ENCODE measurements around the gene INPP5A.

INPP5A gene

GRCh38 chr10:132687893-132688579, 150.4 kb downstream of the INPP5A start:
- H3K36me3 ChIP-seq (ENCODE audit: control insufficient read depth in 2 of 2, insufficient read depth in 2 of 2, low read length in 2 of 2) = peaks cover 3 to 10% of the 10 kb centered on the region in 2 donors
- H3K4me1 ChIP-seq (ENCODE audit: control insufficient read depth in 2 of 2, insufficient read depth in 2 of 2, low read length in 2 of 2) = peaks cover 14 to 18% of the 10 kb centered on the region in 2 donors
- no peak overlapping the region for H3K9ac ChIP-seq (ENCODE audit: low read depth in 1 of 2, low read length in 2 of 2)
- no peak overlapping the region for H3K4me3 ChIP-seq (ENCODE audit: low read length in 2 of 2)
- H3K27me3 ChIP-seq (ENCODE audit: control insufficient read depth in 2 of 2, insufficient read depth in 2 of 2, low read length in 2 of 2) = no peaks in the 10 kb centered on the region
- H3K9me3 ChIP-seq (ENCODE audit: control insufficient read depth in 2 of 2, low read length in 2 of 2) = no peaks in the 10 kb centered on the region
- no peak overlapping the region for H3K27ac ChIP-seq (ENCODE audit: low read depth in 2 of 2, low read length in 2 of 2)

GRCh38 chr10:132688580-132689420, 151.2 kb downstream of the INPP5A start:
- Histone ChIP-seq H3K9ac (ENCODE audit: low read depth in 1 of 2, low read length in 2 of 2) (no peak overlapping the region), H3K9me3 (ENCODE audit: control insufficient read depth in 2 of 2, low read length in 2 of 2) (no peaks in the 10 kb centered on the region), H3K27ac (ENCODE audit: low read depth in 2 of 2, low read length in 2 of 2) (no peak overlapping the region), H3K4me1 (ENCODE audit: control insufficient read depth in 2 of 2, insufficient read depth in 2 of 2, low read length in 2 of 2) (peaks cover 14 to 18% of the 10 kb centered on the region in 2 donors), H3K4me3 (ENCODE audit: low read length in 2 of 2) (no peak overlapping the region), H3K27me3 (ENCODE audit: control insufficient read depth in 2 of 2, insufficient read depth in 2 of 2, low read length in 2 of 2) (no peaks in the 10 kb centered on the region), H3K36me3 (ENCODE audit: control insufficient read depth in 2 of 2, insufficient read depth in 2 of 2, low read length in 2 of 2) (peaks cover 3 to 10% of the 10 kb centered on the region in 2 donors)

- H3K4me3 ChIP-seq (ENCODE audit: low read length in 2 of 2) = no peak overlapping the region
- no peak overlapping the region for H3K9ac ChIP-seq (ENCODE audit: low read depth in 1 of 2, low read length in 2 of 2)
- peaks cover 3 to 10% of the 10 kb centered on the region in 2 donors for H3K36me3 ChIP-seq (ENCODE audit: control insufficient read depth in 2 of 2, insufficient read depth in 2 of 2, low read length in 2 of 2)
- H3K4me1 ChIP-seq (ENCODE audit: control insufficient read depth in 2 of 2, insufficient read depth in 2 of 2, low read length in 2 of 2) = peaks cover 6 to 10% of the 10 kb centered on the region in 2 donors
- no peaks in the 10 kb centered on the region for H3K9me3 ChIP-seq (ENCODE audit: control insufficient read depth in 2 of 2, low read length in 2 of 2)
- no peaks in the 10 kb centered on the region for H3K27me3 ChIP-seq (ENCODE audit: control insufficient read depth in 2 of 2, insufficient read depth in 2 of 2, low read length in 2 of 2)
- H3K27ac ChIP-seq (ENCODE audit: low read depth in 2 of 2, low read length in 2 of 2) = no peak overlapping the region
Observed at GRCh38 chr10:132689721-132690360, 152.3 kb downstream of the INPP5A start.

GRCh38 chr10:132690401-132690800, 152.8 kb downstream of the INPP5A start:
- Histone ChIP-seq H3K9ac (ENCODE audit: low read depth in 1 of 2, low read length in 2 of 2) (no peak overlapping the region), H3K27me3 (ENCODE audit: control insufficient read depth in 2 of 2, insufficient read depth in 2 of 2, low read length in 2 of 2) (no peaks in the 10 kb centered on the region), H3K9me3 (ENCODE audit: control insufficient read depth in 2 of 2, low read length in 2 of 2) (no peaks in the 10 kb centered on the region), H3K4me3 (ENCODE audit: low read length in 2 of 2) (no peak overlapping the region), H3K4me1 (ENCODE audit: control insufficient read depth in 2 of 2, insufficient read depth in 2 of 2, low read length in 2 of 2) (peaks cover 1 to 5% of the 10 kb centered on the region in 2 donors), H3K36me3 (ENCODE audit: control insufficient read depth in 2 of 2, insufficient read depth in 2 of 2, low read length in 2 of 2) (peaks cover 3 to 10% of the 10 kb centered on the region in 2 donors), H3K27ac (ENCODE audit: low read depth in 2 of 2, low read length in 2 of 2) (no peak overlapping the region)

GRCh38 chr10:132690821-132691610, 153.4 kb downstream of the INPP5A start:
- Histone ChIP-seq H3K4me3 (ENCODE audit: low read length in 2 of 2) (no peak overlapping the region), H3K9me3 (ENCODE audit: control insufficient read depth in 2 of 2, low read length in 2 of 2) (no peaks in the 10 kb centered on the region), H3K4me1 (ENCODE audit: control insufficient read depth in 2 of 2, insufficient read depth in 2 of 2, low read length in 2 of 2) (no peaks in the 10 kb centered on the region), H3K27me3 (ENCODE audit: control insufficient read depth in 2 of 2, insufficient read depth in 2 of 2, low read length in 2 of 2) (no peaks in the 10 kb centered on the region), H3K27ac (ENCODE audit: low read depth in 2 of 2, low read length in 2 of 2) (no peak overlapping the region), H3K36me3 (ENCODE audit: control insufficient read depth in 2 of 2, insufficient read depth in 2 of 2, low read length in 2 of 2) (peaks cover 3 to 10% of the 10 kb centered on the region in 2 donors), H3K9ac (ENCODE audit: low read depth in 1 of 2, low read length in 2 of 2) (no peak overlapping the region)

- Histone ChIP-seq H3K9ac (ENCODE audit: low read depth in 1 of 2, low read length in 2 of 2) (no peak overlapping the region), H3K4me1 (ENCODE audit: control insufficient read depth in 2 of 2, insufficient read depth in 2 of 2, low read length in 2 of 2) (no peaks in the 10 kb centered on the region), H3K27me3 (ENCODE audit: control insufficient read depth in 2 of 2, insufficient read depth in 2 of 2, low read length in 2 of 2) (no peaks in the 10 kb centered on the region), H3K27ac (ENCODE audit: low read depth in 2 of 2, low read length in 2 of 2) (no peak overlapping the region), H3K36me3 (ENCODE audit: control insufficient read depth in 2 of 2, insufficient read depth in 2 of 2, low read length in 2 of 2) (peaks cover 3 to 10% of the 10 kb centered on the region in 2 donors), H3K9me3 (ENCODE audit: control insufficient read depth in 2 of 2, low read length in 2 of 2) (no peaks in the 10 kb centered on the region), H3K4me3 (ENCODE audit: low read length in 2 of 2) (no peak overlapping the region)
Observed at GRCh38 chr10:132691711-132692153, 154.1 kb downstream of the INPP5A start.

- no peak overlapping the region for H3K4me3 ChIP-seq (ENCODE audit: low read length in 2 of 2)
- peaks cover 3 to 10% of the 10 kb centered on the region in 2 donors for H3K36me3 ChIP-seq (ENCODE audit: control insufficient read depth in 2 of 2, insufficient read depth in 2 of 2, low read length in 2 of 2)
- no peaks in the 10 kb centered on the region for H3K4me1 ChIP-seq (ENCODE audit: control insufficient read depth in 2 of 2, insufficient read depth in 2 of 2, low read length in 2 of 2)
- no peaks in the 10 kb centered on the region for H3K27me3 ChIP-seq (ENCODE audit: control insufficient read depth in 2 of 2, insufficient read depth in 2 of 2, low read length in 2 of 2)
- no peaks in the 10 kb centered on the region for H3K9me3 ChIP-seq (ENCODE audit: control insufficient read depth in 2 of 2, low read length in 2 of 2)
- no peak overlapping the region for H3K9ac ChIP-seq (ENCODE audit: low read depth in 1 of 2, low read length in 2 of 2)
- no peak overlapping the region for H3K27ac ChIP-seq (ENCODE audit: low read depth in 2 of 2, low read length in 2 of 2)
Observed at GRCh38 chr10:132692311-132692710, 154.7 kb downstream of the INPP5A start.

- Histone ChIP-seq H3K27ac (ENCODE audit: low read depth in 2 of 2, low read length in 2 of 2) (no peak overlapping the region), H3K4me3 (ENCODE audit: low read length in 2 of 2) (no peak overlapping the region), H3K9ac (ENCODE audit: low read depth in 1 of 2, low read length in 2 of 2) (no peak overlapping the region), H3K9me3 (ENCODE audit: control insufficient read depth in 2 of 2, low read length in 2 of 2) (no peaks in the 10 kb centered on the region), H3K4me1 (ENCODE audit: control insufficient read depth in 2 of 2, insufficient read depth in 2 of 2, low read length in 2 of 2) (no peaks in the 10 kb centered on the region), H3K27me3 (ENCODE audit: control insufficient read depth in 2 of 2, insufficient read depth in 2 of 2, low read length in 2 of 2) (no peaks in the 10 kb centered on the region), H3K36me3 (ENCODE audit: control insufficient read depth in 2 of 2, insufficient read depth in 2 of 2, low read length in 2 of 2) (peaks cover 12 to 17% of the 10 kb centered on the region in 2 donors)
Observed at GRCh38 chr10:132693676-132694075, 156.1 kb downstream of the INPP5A start.

- H3K27ac ChIP-seq (ENCODE audit: low read depth in 2 of 2, low read length in 2 of 2) = no peak overlapping the region
- no peak overlapping the region for H3K4me3 ChIP-seq (ENCODE audit: low read length in 2 of 2)
- no peaks in the 10 kb centered on the region for H3K9me3 ChIP-seq (ENCODE audit: control insufficient read depth in 2 of 2, low read length in 2 of 2)
- H3K4me1 ChIP-seq (ENCODE audit: control insufficient read depth in 2 of 2, insufficient read depth in 2 of 2, low read length in 2 of 2) = peaks cover 8 to 11% of the 10 kb centered on the region in 2 donors
- peaks cover 9 to 14% of the 10 kb centered on the region in 2 donors for H3K36me3 ChIP-seq (ENCODE audit: control insufficient read depth in 2 of 2, insufficient read depth in 2 of 2, low read length in 2 of 2)
- no peaks in the 10 kb centered on the region for H3K27me3 ChIP-seq (ENCODE audit: control insufficient read depth in 2 of 2, insufficient read depth in 2 of 2, low read length in 2 of 2)
- H3K9ac ChIP-seq (ENCODE audit: low read depth in 1 of 2, low read length in 2 of 2) = no peak overlapping the region
Observed at GRCh38 chr10:132696204-132696603, 158.6 kb downstream of the INPP5A start.
